DOHH2 (cell line): ENCODE results near the gene ENOX1.

Source experiments
- EZH2phosphoT487 ChIP-seq: fragments of 200-600 bp; sonication (generic); IDR thresholded peaks from 2 replicates; pipeline ENCODE4 v1.6.1; 2017; ENCODE audit warnings: borderline replicate concordance, mild to moderate bottlenecking, antibody characterized with exemption, low read length, moderate library complexity, mixed read lengths
- TF ChIP-seq, protein P1 (sequence below): fragments of 200-600 bp; sonication (generic); IDR thresholded peaks from one replicate; pipeline ENCODE4 v1.5.1; 2014; ENCODE audit warnings: antibody characterized with exemption, mild to moderate bottlenecking, low read depth, low read length; ENCODE audit not compliant: poor library complexity, severe bottlenecking

GRCh38 chr13:43348397-43348796 is 438.4 kb downstream of the ENOX1 start:
- TF ChIP-seq, protein P1, sequence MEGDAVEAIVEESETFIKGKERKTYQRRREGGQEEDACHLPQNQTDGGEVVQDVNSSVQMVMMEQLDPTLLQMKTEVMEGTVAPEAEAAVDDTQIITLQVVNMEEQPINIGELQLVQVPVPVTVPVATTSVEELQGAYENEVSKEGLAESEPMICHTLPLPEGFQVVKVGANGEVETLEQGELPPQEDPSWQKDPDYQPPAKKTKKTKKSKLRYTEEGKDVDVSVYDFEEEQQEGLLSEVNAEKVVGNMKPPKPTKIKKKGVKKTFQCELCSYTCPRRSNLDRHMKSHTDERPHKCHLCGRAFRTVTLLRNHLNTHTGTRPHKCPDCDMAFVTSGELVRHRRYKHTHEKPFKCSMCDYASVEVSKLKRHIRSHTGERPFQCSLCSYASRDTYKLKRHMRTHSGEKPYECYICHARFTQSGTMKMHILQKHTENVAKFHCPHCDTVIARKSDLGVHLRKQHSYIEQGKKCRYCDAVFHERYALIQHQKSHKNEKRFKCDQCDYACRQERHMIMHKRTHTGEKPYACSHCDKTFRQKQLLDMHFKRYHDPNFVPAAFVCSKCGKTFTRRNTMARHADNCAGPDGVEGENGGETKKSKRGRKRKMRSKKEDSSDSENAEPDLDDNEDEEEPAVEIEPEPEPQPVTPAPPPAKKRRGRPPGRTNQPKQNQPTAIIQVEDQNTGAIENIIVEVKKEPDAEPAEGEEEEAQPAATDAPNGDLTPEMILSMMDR = no peak
- TF ChIP-seq EZH2phosphoT487 = no peak
